GM13976 (cell line): ENCODE measurements around the gene TANK.
"Not testable (repeated sequence)": the region's sequence is repeated elsewhere in the genome, so short reads cannot be mapped to it uniquely, and the experiment has no call there.

ENCODE experiments used
- DNase-seq: peaks from one replicate; pipeline ENCODE4 v3.0.0; 2012; ENCODE audit warnings: low spot score
- CTCF ChIP-seq: IDR thresholded peaks from 2 replicates; pipeline ENCODE4 v1.5.1; 2012; ENCODE audit warnings: borderline replicate concordance, mild to moderate bottlenecking; ENCODE audit not compliant: insufficient read depth; ENCODE audit errors: extremely low read depth, missing control alignments, control extremely low read depth
- in situ Hi-C: fragments of 300-500 bp; cut with MboI; formaldehyde crosslinking; loops from one replicate; pipeline ENCODE4 v1.12.0; 2022; ENCODE audit warnings: low sequenced_read_pairs, mixed read lengths, inconsistent platforms; ENCODE audit not compliant: unreplicated experiment

TANK gene

GRCh38 chr2:161131074-161131680 is 29.1 kb upstream of the TANK start:
- in situ Hi-C loops: no loop called here
- DNase-seq: no peak
- no peak for TF ChIP-seq CTCF

GRCh38 chr2:161131804-161132203 is 28.4 kb upstream of the TANK start:
- in situ Hi-C loops: no loop called here
- TF ChIP-seq CTCF: no peak
- DNase-seq: no peak

GRCh38 chr2:161132384-161132783 is 27.8 kb upstream of the TANK start:
- DNase-seq, in situ Hi-C loops: not testable (repeated sequence)

GRCh38 chr2:161133366-161133765 is 26.9 kb upstream of the TANK start:
- DNase-seq: no peak
- in situ Hi-C loops: no loop called here
- no peak for TF ChIP-seq CTCF

- TF ChIP-seq CTCF: no peak
- DNase-seq: no peak
- in situ Hi-C loops: no loop called here
These were observed 25.4 kb upstream of the TANK start for GRCh38 chr2:161134547-161135518.

GRCh38 chr2:161135951-161136593 is 24.2 kb upstream of the TANK start:
- TF ChIP-seq CTCF: no peak
- DNase-seq: no peak
- in situ Hi-C loops: no loop called here
